Panc1 (cell line): Measurements from ENCODE around the gene UBE2K. TPM values are rescaled to one million over a fixed set of nuclear protein-coding genes. Genes with fewer than 3 reads are reported as not detected.
"Not testable (repeated sequence)": the region's sequence is repeated elsewhere in the genome, so short reads cannot be mapped to it uniquely, and the experiment has no call there.

Experiments
- ATAC-seq: fragments of 200-7000 bp; cut with Tn5 transposase; 2 replicates; pipeline ENCODE4 v1.9.1; 2020; ENCODE audit warnings: mild to moderate bottlenecking, moderate library complexity
- BruUV-seq: library from RNA; stranded (reverse); fragments of 400-500 nt; replicated peaks from 2 replicates; lab custom pipeline; 2021; lab: Mats Ljungman, UMichigan
- CTCF ChIA-PET: fragments of 300-600 bp; sonication (Branson Sonifier 250); formaldehyde crosslinking; loops from one replicate; lab custom pipeline; 2022; ENCODE audit warnings: antibody characterized with exemption; lab: Charles Lee
- POLR2A ChIA-PET: fragments of 300-600 bp; sonication (Branson Sonifier 250); formaldehyde crosslinking; loops from one replicate; lab custom pipeline; 2022; ENCODE audit warnings: antibody characterized with exemption; lab: Charles Lee
- DNase-seq: peaks from one replicate; pipeline ENCODE4 v3.0.0-alpha.2; 2010; ENCODE audit warnings: low read depth, low spot score
- H3K27ac ChIP-seq: 2 replicates; pipeline ENCODE4 v1.5.1; 2011; ENCODE audit warnings: mild to moderate bottlenecking, low read length, inconsistent platforms
- H3K27me3 ChIP-seq: fragments of 200-500 bp; sonication (Bioruptor generic); 2 replicates; pipeline ENCODE4 v1.6.0; 2014; ENCODE audit warnings: low read length, inconsistent platforms; ENCODE audit not compliant: control insufficient read depth, insufficient read depth
- H3K36me3 ChIP-seq: fragments of 200-500 bp; sonication (Bioruptor generic); 2 replicates; pipeline ENCODE4 v1.5.1; 2014; ENCODE audit warnings: inconsistent platforms, mild to moderate bottlenecking, low read length, moderate library complexity; ENCODE audit not compliant: control insufficient read depth, insufficient read depth
- H3K4me1 ChIP-seq: 2 replicates; pipeline ENCODE4 v1.5.1; 2011; ENCODE audit warnings: inconsistent platforms, mild to moderate bottlenecking, low read length, moderate library complexity; ENCODE audit not compliant: control insufficient read depth, insufficient read depth
- H3K4me3 ChIP-seq, 2 experiments: 2 replicates each; pipeline ENCODE4 v1.5.1; 2011 to 2012; ENCODE audit warnings: low read depth in 2 of 2, low read length in 2 of 2, mild to moderate bottlenecking in 2 of 2, inconsistent platforms in 1 of 2, moderate library complexity in 1 of 2
- H3K9me3 ChIP-seq: fragments of 200-500 bp; sonication (Bioruptor generic); 2 replicates; pipeline ENCODE4 v1.5.1; 2014; ENCODE audit warnings: low read depth, mild to moderate bottlenecking, inconsistent platforms, low read length, moderate library complexity; ENCODE audit not compliant: control insufficient read depth, insufficient read depth
- POLR2AphosphoS5 ChIP-seq: IDR thresholded peaks from 2 replicates; pipeline ENCODE4 v1.6.1; 2012; ENCODE audit warnings: mild to moderate bottlenecking, low read depth, low read length, moderate library complexity
- SIN3A ChIP-seq: IDR thresholded peaks from 2 replicates; pipeline ENCODE4 v1.6.1; 2012; ENCODE audit warnings: low read depth, mild to moderate bottlenecking, low read length, moderate library complexity, borderline replicate concordance; ENCODE audit not compliant: insufficient read depth
- TCF7L2 ChIP-seq: IDR thresholded peaks from 2 replicates; pipeline ENCODE4 v1.6.1; 2011; ENCODE audit warnings: mild to moderate bottlenecking, low read depth, low read length, inconsistent platforms
- in situ Hi-C: cut with HindIII; loops from 2 replicates; pipeline ENCODE4 v1.10.0; 2016; ENCODE audit warnings: low sequenced_read_pairs, low pct_unique_long_range_greater_than_20kb
- intact Hi-C: fragments of 100-400 bp; cut with micrococcal nuclease; formaldehyde crosslinking; loops from one replicate; pipeline ENCODE4 v1.10.0; 2022; ENCODE audit not compliant: unreplicated experiment
- total RNA-seq: library from RNA; stranded (reverse); gene quantifications from one replicate; pipeline ENCODE4 v1.2.1, GENCODE V29; 2021; ENCODE audit not compliant: unreplicated experiment
- TF ChIP-seq, protein P1 (sequence below), 2 experiments: IDR thresholded peaks; 2 replicates each; pipeline ENCODE4 v1.6.1; 2011 to 2012; ENCODE audit warnings: low read depth in 2 of 2, control low read depth in 1 of 2, low read length in 1 of 2, mild to moderate bottlenecking in 1 of 2, moderate library complexity in 1 of 2; ENCODE audit not compliant: insufficient read depth in 1 of 2
- TF ChIP-seq, protein P2 (sequence below): fragments of 450-650 bp; IDR thresholded peaks from 2 replicates; pipeline ENCODE4 v1.5.1; 2017; ENCODE audit warnings: mild to moderate bottlenecking

UBE2K gene
- total RNA-seq, 1 experiment from 2014 or later, result 84.1 TPM

DNA sequence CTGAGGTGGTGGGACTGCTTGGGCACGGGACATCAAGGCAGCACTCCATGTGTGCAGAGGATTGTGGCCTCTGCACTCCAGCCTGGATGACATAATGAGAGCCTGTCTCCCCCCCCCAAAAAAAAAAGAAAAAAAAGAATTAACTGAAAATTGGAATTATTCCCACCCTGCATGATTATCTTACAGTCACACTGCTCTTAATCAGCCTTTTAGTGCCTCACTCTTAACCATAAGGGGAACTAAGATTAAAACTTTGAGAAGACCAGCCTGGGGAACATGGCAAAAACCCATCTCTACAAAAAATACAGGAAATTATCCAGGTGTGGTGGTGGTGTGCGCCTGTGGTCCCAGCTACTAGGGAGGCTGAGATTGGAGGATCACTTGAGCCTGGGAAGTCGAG lies 94.6 kb downstream of the UBE2K start:
- no peaks in the 10 kb centered on the region for H3K9me3 ChIP-seq
- ATAC-seq (no peak), DNase-seq (no peak)
- BruUV-seq, result no TSS peak
- H3K36me3 ChIP-seq, result no peaks in the 10 kb centered on the region
- ChIA-PET POLR2A (no interaction called here), CTCF (no interaction called here)
- intact Hi-C loops, result no loop called here
- TF ChIP-seq TCF7L2 (no peak), POLR2AphosphoS5 (no peak), SIN3A (no peak)
- TF ChIP-seq, protein P1, sequence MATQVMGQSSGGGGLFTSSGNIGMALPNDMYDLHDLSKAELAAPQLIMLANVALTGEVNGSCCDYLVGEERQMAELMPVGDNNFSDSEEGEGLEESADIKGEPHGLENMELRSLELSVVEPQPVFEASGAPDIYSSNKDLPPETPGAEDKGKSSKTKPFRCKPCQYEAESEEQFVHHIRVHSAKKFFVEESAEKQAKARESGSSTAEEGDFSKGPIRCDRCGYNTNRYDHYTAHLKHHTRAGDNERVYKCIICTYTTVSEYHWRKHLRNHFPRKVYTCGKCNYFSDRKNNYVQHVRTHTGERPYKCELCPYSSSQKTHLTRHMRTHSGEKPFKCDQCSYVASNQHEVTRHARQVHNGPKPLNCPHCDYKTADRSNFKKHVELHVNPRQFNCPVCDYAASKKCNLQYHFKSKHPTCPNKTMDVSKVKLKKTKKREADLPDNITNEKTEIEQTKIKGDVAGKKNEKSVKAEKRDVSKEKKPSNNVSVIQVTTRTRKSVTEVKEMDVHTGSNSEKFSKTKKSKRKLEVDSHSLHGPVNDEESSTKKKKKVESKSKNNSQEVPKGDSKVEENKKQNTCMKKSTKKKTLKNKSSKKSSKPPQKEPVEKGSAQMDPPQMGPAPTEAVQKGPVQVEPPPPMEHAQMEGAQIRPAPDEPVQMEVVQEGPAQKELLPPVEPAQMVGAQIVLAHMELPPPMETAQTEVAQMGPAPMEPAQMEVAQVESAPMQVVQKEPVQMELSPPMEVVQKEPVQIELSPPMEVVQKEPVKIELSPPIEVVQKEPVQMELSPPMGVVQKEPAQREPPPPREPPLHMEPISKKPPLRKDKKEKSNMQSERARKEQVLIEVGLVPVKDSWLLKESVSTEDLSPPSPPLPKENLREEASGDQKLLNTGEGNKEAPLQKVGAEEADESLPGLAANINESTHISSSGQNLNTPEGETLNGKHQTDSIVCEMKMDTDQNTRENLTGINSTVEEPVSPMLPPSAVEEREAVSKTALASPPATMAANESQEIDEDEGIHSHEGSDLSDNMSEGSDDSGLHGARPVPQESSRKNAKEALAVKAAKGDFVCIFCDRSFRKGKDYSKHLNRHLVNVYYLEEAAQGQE (IDR thresholded peaks at IDR 0.05; ENCODE audit: insufficient read depth in 1 of 2, low read depth in 2 of 2, low read length in 1 of 2), result no peak
- TF ChIP-seq, protein P2, sequence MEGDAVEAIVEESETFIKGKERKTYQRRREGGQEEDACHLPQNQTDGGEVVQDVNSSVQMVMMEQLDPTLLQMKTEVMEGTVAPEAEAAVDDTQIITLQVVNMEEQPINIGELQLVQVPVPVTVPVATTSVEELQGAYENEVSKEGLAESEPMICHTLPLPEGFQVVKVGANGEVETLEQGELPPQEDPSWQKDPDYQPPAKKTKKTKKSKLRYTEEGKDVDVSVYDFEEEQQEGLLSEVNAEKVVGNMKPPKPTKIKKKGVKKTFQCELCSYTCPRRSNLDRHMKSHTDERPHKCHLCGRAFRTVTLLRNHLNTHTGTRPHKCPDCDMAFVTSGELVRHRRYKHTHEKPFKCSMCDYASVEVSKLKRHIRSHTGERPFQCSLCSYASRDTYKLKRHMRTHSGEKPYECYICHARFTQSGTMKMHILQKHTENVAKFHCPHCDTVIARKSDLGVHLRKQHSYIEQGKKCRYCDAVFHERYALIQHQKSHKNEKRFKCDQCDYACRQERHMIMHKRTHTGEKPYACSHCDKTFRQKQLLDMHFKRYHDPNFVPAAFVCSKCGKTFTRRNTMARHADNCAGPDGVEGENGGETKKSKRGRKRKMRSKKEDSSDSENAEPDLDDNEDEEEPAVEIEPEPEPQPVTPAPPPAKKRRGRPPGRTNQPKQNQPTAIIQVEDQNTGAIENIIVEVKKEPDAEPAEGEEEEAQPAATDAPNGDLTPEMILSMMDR, result no peak
- H3K4me3 ChIP-seq, result no peak overlapping the region
- no peak overlapping the region for H3K27ac ChIP-seq
- H3K4me1 ChIP-seq, result no peaks in the 10 kb centered on the region
- no peaks in the 10 kb centered on the region for H3K27me3 ChIP-seq
- in situ Hi-C loops, result no loop called here

DNA sequence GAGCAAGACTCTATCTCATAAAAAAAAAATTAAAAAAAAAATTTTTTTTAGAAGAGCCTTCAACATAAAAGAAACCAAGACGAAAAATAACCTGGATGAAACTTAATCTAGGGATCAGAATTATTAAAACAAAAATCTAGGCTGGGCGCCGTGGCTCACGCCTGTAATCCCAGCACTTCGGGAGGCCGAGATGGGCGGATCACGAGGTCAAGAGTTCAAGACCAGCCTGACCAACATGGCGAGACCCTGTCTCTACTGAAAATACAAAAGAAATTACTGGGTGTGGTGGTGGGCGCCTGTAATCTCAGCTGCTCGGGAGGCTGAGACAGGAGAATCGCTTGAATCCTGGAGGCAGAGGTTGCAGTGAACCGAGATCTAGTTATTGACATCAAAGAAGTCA lies 95.0 kb downstream of the UBE2K start:
- ATAC-seq, H3K4me1 ChIP-seq, CTCF ChIA-PET, POLR2A ChIA-PET, in situ Hi-C loops, intact Hi-C loops, H3K9me3 ChIP-seq, H3K27ac ChIP-seq, BruUV-seq, H3K4me3 ChIP-seq, H3K27me3 ChIP-seq, H3K36me3 ChIP-seq, DNase-seq: not testable (repeated sequence)

DNA sequence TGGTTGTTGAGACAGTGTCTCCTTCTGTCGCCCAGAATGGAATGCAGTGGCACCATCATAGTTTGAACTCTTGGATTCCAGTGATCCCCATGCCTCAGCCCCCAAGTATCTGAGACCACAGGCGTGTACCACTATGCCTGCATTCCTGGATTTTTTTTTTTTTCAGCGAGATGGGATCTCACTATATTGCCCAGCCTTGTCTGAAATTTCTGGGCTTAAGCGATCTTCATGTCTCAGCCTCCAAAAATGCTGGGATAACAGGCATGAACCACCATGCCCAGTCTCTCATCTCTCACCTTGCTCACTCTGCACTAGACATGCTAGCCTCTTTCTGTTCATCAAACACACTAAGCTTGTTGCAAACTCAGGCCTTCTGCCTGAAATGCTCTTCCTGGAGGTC lies 104.1 kb downstream of the UBE2K start:
- BruUV-seq, result no TSS peak
- Histone ChIP-seq H3K27ac (no peak overlapping the region), H3K4me3 (no peak overlapping the region), H3K9me3 (no peaks in the 10 kb centered on the region), H3K4me1 (no peaks in the 10 kb centered on the region), H3K27me3 (no peaks in the 10 kb centered on the region), H3K36me3 (no peaks in the 10 kb centered on the region)
- no peak for ATAC-seq
- in situ Hi-C loops, result no loop called here
- POLR2A ChIA-PET, result no interaction called here
- TF ChIP-seq, protein P2, result no peak
- TF ChIP-seq TCF7L2 (no peak), POLR2AphosphoS5 (no peak), SIN3A (no peak)
- TF ChIP-seq, protein P1 (IDR thresholded peaks at IDR 0.05; ENCODE audit: insufficient read depth in 1 of 2, low read depth in 2 of 2, low read length in 1 of 2), result no peak
- CTCF ChIA-PET, result no interaction called here
- intact Hi-C loops, result no loop called here
- no peak for DNase-seq
